Natural killer cell (primary cell): Measurements from ENCODE around the gene COMMD1. TPM values are rescaled to one million over a fixed set of nuclear protein-coding genes. Genes with fewer than 3 reads are reported as not detected.

Experiments
- ATAC-seq, 3 donors: fragments of 150-1000 bp in 2 of 3; fragments of 200-7000 bp in 1 of 3; cut with Tn5 transposase; 1 replicate in 1 of 3; 2 replicates in 2 of 3; pipeline ENCODE4 v1.10.0; 2021; ENCODE audit warnings: mild to moderate bottlenecking in 2 of 3, moderate library complexity in 2 of 3
- DNase-seq, 2 donors: peaks; one replicate each; pipeline versions ENCODE4 v3.0.0 to v3.0.0-alpha.2; 2013 to 2021; ENCODE audit warnings: mixed read lengths in 1 of 2
- H3K27ac ChIP-seq: one replicate; pipeline ENCODE4 v1.5.1; 2013; ENCODE audit warnings: mild to moderate bottlenecking, low read length
- H3K27me3 ChIP-seq: one replicate; pipeline ENCODE4 v1.6.1; 2013; ENCODE audit warnings: low read length; ENCODE audit not compliant: control insufficient read depth, insufficient read depth
- H3K36me3 ChIP-seq: one replicate; pipeline ENCODE4 v1.6.1; 2013; ENCODE audit warnings: low read length; ENCODE audit not compliant: control insufficient read depth, insufficient read depth
- H3K4me1 ChIP-seq: one replicate; pipeline ENCODE4 v1.6.1; 2013; ENCODE audit warnings: low read length; ENCODE audit not compliant: control insufficient read depth, insufficient read depth
- H3K4me3 ChIP-seq: one replicate; pipeline ENCODE4 v1.5.1; 2013; ENCODE audit warnings: low read length
- H3K9me3 ChIP-seq: one replicate; pipeline ENCODE4 v1.6.1; 2013; ENCODE audit warnings: low read length; ENCODE audit not compliant: control insufficient read depth, insufficient read depth
- H3K27ac Mint-ChIP-seq, 2 donors: one replicate each; pipeline ENCODE4 v1.8.0; 2022; ENCODE audit warnings: mild to moderate bottlenecking in 2 of 2, mixed read lengths in 2 of 2, moderate library complexity in 1 of 2
- H3K27me3 Mint-ChIP-seq, 2 donors: one replicate each; pipeline ENCODE4 v1.8.0; 2022; ENCODE audit warnings: low read depth in 2 of 2, mixed read lengths in 2 of 2
- H3K36me3 Mint-ChIP-seq: one replicate; pipeline ENCODE4 v1.8.0; 2022; ENCODE audit warnings: mixed read lengths
- H3K4me1 Mint-ChIP-seq, 2 donors: one replicate each; pipeline ENCODE4 v1.8.0; 2022; ENCODE audit warnings: mixed read lengths in 2 of 2
- H3K4me3 Mint-ChIP-seq: one replicate; pipeline ENCODE4 v1.8.0; 2022; ENCODE audit warnings: mild to moderate bottlenecking, moderate library complexity, mixed read lengths
- H3K9me3 Mint-ChIP-seq, 2 donors: one replicate each; pipeline ENCODE4 v1.8.0; 2022; ENCODE audit warnings: mixed read lengths in 2 of 2
- WGBS: methylation state at CpG from one replicate; pipeline ENCODE4 v1.1.7; 2013; ENCODE audit warnings: missing lambda C conversion rate; ENCODE audit not compliant: insufficient coverage; 5-methylcytosine and 5-hydroxymethylcytosine counted together
- intact Hi-C: fragments of 100-400 bp; cut with micrococcal nuclease; formaldehyde crosslinking; loops from one replicate; pipeline ENCODE4 v1.14.2; 2022
- total RNA-seq, 4 donors: library from RNA; stranded (reverse); fragments of 120-200 nt in 1 of 4; gene quantifications; one replicate each; pipeline versions ENCODE4 v1.2.3 to v1.2.4, GENCODE V29; 2013 to 2022
- TF ChIP-seq, protein P1 (sequence below): fragments of 200-600 bp; IDR thresholded peaks from one replicate; pipeline ENCODE4 v1.8.0; 2022; ENCODE audit warnings: antibody characterized with exemption

Gene COMMD1
- total RNA-seq, 3 donors from 2014 or later (not counting 1 experiment from before 2014, with no cell fraction given): 24.3 to 36.7 (median 27.2) TPM

GRCh38 chr2:62099523-62100175, 194.2 kb downstream of the COMMD1 start:
- peaks cover 16 to 18% of the 10 kb centered on the region in 2 donors for H3K4me1 Mint-ChIP-seq
- H3K4me3 ChIP-seq: no peak overlapping the region

GRCh38 chr2:62101886-62102285, 196.4 kb downstream of the COMMD1 start:
- ATAC-seq (no peak), DNase-seq (no peak)
- Histone ChIP-seq H3K9me3 (no peaks in the 10 kb centered on the region), H3K4me1 (no peaks in the 10 kb centered on the region), H3K4me3 (no peak overlapping the region), H3K36me3 (no peaks in the 10 kb centered on the region), H3K27me3 (no peaks in the 10 kb centered on the region), H3K27ac (no peak overlapping the region)
- Mint-ChIP-seq H3K4me3 (no peak overlapping the region), H3K27ac (no peak overlapping the region), H3K27me3 (no peaks in the 10 kb centered on the region), H3K9me3 (no peaks in the 10 kb centered on the region), H3K36me3 (no peaks in the 10 kb centered on the region), H3K4me1 (peaks cover 16 to 18% of the 10 kb centered on the region in 2 donors)
- intact Hi-C loops: no loop called here
- TF ChIP-seq, protein P1, sequence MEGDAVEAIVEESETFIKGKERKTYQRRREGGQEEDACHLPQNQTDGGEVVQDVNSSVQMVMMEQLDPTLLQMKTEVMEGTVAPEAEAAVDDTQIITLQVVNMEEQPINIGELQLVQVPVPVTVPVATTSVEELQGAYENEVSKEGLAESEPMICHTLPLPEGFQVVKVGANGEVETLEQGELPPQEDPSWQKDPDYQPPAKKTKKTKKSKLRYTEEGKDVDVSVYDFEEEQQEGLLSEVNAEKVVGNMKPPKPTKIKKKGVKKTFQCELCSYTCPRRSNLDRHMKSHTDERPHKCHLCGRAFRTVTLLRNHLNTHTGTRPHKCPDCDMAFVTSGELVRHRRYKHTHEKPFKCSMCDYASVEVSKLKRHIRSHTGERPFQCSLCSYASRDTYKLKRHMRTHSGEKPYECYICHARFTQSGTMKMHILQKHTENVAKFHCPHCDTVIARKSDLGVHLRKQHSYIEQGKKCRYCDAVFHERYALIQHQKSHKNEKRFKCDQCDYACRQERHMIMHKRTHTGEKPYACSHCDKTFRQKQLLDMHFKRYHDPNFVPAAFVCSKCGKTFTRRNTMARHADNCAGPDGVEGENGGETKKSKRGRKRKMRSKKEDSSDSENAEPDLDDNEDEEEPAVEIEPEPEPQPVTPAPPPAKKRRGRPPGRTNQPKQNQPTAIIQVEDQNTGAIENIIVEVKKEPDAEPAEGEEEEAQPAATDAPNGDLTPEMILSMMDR: no peak
- 96% methylated on average over 2 of the region's 2 CpGs for WGBS

More at GRCh38 chr2:62099523-62100175, 194.2 kb downstream of the COMMD1 start:
- intact Hi-C loops: no loop called here
- Mint-ChIP-seq H3K36me3 (no peaks in the 10 kb centered on the region), H3K27ac (peak overlapping the region; percentile 37 to 57), H3K4me3 (no peak overlapping the region), H3K9me3 (no peaks in the 10 kb centered on the region), H3K27me3 (no peaks in the 10 kb centered on the region)
- H3K27ac ChIP-seq: no peak overlapping the region
- H3K27me3 ChIP-seq: no peaks in the 10 kb centered on the region
- TF ChIP-seq, protein P1: no peak
- 53% methylated on average over 9 of the region's 10 CpGs for WGBS
- H3K36me3 ChIP-seq: no peaks in the 10 kb centered on the region
- no peak for DNase-seq
- no peaks in the 10 kb centered on the region for H3K4me1 ChIP-seq
- peak in 2 of 3 donors; percentile 21 to 80 for ATAC-seq
- no peaks in the 10 kb centered on the region for H3K9me3 ChIP-seq

GRCh38 chr2:62102402-62102920, 197.0 kb downstream of the COMMD1 start:
- no peaks in the 10 kb centered on the region for H3K36me3 ChIP-seq
- H3K27me3 ChIP-seq: no peaks in the 10 kb centered on the region
- no peak overlapping the region for H3K27ac ChIP-seq
- Mint-ChIP-seq H3K27me3 (no peaks in the 10 kb centered on the region), H3K27ac (no peak overlapping the region), H3K4me3 (no peak overlapping the region), H3K36me3 (no peaks in the 10 kb centered on the region), H3K9me3 (no peaks in the 10 kb centered on the region), H3K4me1 (peaks cover 16 to 18% of the 10 kb centered on the region in 2 donors)
- no peak overlapping the region for H3K4me3 ChIP-seq
- no peaks in the 10 kb centered on the region for H3K9me3 ChIP-seq
- H3K4me1 ChIP-seq: no peaks in the 10 kb centered on the region
- intact Hi-C loops: no loop called here
- no peak for ATAC-seq
- WGBS: 92% methylated on average over 1 of the region's 1 CpG
- TF ChIP-seq, protein P1: no peak
- DNase-seq: no peak
